HG03342 (cell line): ENCODE data around the gene RPL36.
"Not testable (repeated sequence)": the region's sequence is repeated elsewhere in the genome, so short reads cannot be mapped to it uniquely, and the experiment has no call there.

ENCODE experiments used
- ATAC-seq: cut with Tn5 transposase; IDR thresholded peaks from one replicate; pipeline ENCODE4 v1.9.1; 2021; ENCODE audit warnings: mild to moderate bottlenecking, moderate library complexity; ENCODE audit not compliant: unreplicated experiment

The RPL36 gene

DNA sequence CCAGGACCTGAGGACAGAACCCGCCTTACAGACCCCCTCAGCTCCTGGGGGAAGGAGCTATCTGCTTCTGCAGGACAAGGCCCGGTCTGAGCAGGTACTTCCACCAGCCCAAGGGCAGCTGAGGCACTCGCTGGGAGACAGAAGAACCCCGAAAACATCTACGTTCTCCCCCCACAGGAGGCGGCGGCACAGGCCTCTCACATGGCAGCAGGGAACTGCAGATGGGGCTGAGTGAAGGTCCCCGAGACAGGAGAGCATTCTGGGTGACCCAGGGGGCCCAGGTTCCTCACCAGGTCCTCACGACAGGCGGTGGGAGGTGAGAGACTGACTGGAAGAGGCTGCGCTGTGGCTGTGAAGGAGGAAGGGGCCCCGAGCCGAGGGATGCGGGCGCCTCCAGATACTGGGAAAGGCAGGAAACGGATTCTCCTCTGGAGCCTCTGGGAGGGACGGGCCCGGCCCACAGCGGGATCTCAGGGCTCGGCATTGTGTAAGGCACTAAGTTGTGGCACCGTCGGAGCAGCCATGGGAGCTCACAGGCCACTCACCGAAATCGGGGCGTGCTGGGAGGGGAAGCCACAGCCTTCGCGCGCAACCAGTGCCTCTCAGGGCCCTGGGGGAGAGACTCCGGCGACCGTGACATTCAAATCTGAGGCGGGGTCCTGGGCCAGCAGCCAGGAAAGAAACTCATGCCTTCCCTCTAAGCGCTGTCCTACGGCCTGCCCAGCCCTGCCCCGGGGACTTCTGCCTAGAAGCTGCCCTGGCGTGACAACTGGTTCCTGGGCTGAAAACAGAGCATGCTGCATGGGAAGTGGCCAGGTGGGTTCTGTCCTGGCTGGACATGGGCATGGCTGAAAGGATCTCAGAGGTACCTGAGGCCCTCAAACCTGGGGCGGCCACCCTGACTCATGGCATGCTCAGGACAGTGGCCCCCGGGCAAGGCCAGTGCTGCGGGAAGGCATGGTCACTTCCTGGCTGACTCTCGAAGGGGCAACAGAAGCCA, 14.0 kb downstream of the RPL36 start:
- ATAC-seq = no peak

DNA sequence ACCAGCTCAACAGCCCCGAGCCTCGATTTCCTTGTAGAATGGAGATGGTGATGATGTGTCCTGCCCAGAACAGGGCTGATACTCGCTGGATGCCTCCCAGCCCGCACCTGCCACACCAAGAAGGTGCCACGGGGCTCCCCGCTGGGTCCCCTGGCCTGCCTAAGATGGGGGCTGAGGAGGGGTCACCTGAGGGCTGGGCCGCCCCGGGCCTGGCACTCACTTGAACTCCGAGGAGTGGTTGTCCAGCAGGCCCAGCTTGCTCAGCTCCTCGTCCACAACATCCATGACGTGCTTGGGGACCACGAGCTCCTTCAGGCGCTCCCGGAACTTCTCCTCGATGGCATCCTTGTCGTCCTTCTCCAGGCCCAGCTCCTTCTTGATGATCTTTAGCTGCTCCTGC, 15.5 kb downstream of the RPL36 start:
- no peak for ATAC-seq

DNA sequence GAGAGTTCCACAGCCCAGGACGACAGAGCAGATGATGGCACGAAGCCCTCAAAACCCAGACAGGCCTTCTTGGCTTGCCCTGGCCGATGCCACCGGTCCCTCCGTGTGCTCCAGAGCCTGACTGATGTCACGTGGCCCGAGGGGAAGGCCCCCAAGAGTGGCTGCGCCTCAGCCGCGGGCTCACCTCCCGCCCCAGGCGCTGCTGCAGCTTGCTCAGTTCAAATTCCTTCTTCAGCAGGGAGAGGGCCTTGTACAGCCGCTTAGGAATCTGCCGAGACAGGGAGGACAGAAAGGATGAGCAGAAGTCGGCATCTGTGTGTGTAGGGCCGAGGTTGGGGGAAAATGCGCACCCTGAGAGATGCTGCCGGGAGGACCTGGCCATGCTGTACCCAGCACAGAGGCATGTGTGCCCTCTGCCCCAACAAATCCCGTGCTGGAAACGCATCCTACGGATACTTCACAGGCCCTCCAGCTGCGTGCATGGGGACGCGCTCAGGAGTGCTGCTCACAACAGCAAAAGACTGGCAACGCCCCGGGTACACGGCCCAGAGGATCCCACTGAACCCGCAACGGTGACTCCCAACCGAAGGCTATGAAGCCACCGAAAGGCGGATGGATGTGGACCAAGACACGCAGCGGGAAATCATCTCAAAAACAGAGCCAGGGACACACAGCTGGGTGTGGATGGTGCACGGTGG, 16.9 kb downstream of the RPL36 start:
- no peak for ATAC-seq

DNA sequence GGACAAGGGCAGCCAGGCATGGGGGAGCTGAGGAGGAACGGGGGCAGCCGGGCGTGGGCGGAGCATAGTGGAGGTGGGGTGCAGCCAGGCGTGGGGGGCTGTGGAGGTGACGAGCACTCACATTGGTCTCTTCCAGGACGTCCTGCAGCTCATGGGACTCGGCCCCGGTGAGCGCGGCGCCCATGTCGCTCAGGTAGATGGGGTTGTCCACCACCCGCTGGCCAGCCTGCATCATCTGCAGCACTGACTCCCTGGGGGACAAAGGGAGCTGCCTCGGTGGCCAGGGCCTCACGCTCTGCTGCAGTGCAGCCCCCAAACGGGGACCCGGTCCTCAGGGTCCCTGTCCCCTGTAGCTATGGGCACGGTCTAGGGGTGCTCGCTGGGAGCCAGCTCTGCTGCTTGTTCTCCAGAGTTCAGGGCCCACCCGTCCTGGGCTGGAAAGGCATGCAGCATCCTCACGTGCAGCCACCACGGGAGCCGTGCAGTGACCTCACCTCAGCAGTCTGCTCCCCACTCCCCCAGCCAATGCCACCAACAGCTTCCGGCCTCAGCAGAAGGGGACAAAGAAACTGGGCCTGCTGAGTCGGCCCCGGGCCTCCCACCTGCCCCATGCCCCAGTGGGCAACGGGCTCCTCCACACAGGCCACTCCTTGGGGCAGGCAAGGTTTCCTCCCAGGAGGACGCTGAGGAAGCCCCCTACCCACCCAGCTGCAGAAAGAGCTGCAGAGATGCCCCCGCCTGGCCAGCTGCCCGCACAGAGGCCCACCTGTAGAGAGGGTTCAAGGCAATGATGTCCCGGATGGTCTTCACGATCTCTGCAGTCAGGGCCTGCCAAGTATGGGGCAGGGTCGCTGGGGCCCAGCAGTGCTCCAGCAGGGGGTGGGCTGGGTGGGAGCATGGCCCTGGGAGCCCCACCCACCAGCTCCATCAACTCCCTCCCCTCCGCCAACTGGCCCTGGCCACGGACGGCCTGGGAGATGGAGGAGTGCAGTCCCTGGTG, 17.8 kb downstream of the RPL36 start:
- ATAC-seq = no peak

DNA sequence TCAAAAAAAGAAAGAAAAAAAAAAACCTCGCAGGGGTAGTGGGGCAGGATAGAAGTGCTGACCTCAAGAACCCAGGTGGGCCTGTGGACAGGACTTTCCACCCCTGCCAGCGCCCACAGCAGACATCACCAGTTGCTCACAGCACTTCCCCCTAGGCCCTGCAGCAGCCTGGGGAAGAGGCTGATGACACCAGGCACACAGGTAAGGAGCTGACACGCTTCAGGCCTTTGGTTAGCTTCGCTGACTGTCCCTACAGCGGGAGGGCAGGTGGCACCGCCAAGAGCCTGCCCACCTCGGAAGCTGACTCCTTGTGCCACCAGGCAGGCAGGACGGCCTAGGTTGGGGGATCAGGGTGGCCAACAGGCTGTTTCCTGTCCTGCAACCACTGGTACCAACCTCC, 20.9 kb downstream of the RPL36 start:
- ATAC-seq = no peak

DNA sequence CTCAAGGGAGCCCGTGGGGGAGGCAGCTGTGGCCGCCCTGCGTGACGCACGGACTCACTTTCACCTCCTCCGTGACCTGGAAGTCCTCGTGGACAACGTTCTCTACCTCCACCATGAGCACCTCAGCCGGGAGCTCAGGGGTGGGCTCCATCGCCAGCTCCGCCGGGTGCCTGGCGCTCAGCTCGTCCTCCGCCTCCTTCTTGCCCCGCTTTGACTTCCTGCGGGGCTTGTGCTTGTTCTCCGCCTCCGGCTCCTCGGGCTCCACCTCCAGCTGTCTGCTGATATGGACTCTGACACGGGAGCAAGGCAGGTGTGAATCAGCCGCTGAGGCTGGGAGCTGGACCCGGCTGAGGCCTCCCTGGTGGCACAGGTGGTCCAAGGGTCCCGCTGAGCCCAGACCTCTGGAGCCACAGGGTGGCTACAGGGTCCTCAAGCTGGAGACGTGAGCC, 21.6 kb downstream of the RPL36 start:
- no peak for ATAC-seq

DNA sequence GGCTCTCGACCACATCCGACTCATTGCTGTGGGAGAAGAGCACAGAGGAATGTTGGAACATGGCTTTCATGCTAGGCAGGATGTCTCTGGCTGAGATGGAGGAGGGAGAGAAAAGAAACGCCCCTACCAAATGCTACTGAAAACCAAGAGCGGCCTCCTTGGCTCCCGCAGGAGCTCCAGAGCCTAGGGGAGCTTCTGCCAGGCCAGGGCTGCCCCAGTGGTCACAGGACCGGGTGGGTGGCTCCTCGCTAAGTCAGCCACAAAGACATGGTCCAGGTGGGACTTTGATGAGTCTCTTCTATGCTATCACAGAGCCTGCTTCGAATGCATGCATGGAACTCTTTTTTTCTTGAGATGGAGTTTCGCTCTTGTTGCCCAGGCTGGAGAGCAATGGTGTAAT, 23.1 kb downstream of the RPL36 start:
- no peak for ATAC-seq

DNA sequence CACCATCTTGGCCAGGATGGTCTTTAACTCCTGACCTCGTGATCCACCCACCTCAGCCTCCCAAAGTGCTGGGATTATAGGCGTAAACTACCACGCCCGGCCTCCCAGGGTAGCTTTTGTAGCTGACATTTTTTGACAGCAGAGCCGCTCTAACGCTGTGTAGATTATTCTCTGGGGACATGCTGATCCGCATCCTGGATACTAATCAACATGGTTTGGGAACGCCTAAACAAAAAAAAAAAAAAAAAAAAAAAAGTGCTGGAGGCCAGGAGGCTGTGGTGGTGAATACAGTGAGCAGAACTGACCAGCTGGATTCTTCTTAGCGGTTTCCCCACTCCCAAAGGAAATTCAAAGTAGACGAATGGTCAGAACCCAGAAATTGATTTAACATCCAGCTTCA, 24.7 kb downstream of the RPL36 start:
- no peak for ATAC-seq

DNA sequence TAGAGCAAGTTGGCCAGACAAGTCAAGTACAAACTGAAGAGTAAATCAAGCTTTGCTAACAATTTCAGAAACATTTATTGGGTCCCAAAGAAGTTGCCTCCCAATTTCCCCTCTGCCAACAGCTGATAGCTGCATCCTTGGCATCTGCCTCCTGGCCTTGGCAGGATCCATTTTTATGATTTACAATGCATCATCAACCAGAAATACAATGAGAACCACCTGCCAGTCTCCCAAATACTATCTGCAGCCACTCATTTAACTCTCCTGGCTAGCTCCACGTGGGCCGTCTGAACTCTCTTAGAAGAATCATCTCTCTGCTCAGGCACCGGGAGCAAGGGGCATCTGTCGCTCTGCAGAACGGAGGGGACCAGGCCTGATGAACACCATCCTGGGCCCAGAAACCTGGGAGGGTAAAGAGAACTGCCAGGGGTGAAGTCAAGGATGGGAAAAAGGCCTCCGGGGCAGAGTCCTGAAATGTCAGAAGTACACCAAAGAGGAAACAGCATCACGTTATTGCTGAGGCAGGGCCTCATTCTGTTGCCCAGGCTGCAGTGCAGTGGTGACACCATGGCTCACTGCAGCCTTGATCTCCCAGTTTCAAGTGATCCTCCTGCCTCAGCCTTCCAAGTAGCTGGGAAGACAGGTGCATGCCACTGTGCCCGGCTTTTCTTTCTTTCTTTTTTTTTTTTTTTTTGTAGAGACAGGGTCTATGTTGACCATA, 27.3 kb downstream of the RPL36 start:
- ATAC-seq = no peak

DNA sequence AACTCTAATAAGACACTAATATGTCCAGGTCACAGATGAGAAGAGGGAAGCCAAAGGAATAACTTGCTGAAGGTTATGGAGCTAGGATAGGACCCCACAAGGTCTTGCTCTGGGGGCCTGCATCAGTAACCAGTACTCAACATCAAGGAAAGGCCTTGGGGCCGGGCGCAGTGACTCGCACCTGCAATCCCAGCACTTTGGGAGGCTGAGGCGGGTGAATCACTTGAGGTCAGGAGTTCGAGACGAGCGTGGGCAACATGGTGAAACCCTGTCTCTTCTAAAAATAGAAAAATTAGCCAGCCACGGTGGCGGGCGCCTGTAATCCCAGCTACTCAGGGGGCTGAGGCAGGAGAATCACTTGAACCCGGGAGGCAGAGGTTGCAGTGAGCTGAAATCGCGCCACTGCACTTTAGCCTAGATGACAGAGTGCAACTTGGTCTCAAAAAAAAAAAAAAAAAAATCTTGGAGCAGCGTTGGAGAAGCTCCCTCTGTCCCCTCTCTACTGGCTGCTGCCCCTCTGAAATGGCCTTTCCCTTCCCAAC, 28.0 kb downstream of the RPL36 start:
- no peak for ATAC-seq

DNA sequence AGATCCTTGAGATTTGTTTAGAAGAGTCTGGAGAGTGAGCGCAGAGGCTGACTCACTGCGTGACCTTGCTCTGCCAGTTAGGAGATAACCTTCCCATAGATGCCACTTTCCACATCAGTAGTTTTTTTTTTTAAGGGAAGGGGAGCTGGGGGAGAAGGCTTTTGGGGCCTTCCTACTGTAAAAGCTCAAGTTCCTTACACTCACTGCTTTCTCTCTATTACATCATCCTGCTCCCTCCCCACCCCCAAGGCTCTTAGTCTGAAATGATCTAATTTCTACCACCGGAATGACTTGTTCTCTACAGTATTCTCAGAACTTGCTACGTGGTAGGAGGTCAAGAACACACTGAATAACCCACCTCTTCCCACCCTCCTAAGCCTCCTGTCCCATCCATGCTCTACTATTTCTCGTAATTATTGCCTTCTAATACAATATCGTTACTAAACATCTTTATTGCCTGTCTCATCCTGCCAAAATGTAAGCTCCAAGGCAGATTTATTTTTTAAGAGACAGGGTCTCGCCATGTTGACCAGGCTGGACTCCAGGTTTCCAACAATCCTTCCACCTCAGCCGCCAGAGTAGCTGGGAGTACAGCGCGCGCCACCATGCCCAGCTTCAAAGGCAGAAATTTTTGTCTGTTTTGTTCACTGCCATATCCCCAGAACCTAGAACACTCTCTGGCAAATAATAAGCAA, 28.6 kb downstream of the RPL36 start:
- no peak for ATAC-seq

DNA sequence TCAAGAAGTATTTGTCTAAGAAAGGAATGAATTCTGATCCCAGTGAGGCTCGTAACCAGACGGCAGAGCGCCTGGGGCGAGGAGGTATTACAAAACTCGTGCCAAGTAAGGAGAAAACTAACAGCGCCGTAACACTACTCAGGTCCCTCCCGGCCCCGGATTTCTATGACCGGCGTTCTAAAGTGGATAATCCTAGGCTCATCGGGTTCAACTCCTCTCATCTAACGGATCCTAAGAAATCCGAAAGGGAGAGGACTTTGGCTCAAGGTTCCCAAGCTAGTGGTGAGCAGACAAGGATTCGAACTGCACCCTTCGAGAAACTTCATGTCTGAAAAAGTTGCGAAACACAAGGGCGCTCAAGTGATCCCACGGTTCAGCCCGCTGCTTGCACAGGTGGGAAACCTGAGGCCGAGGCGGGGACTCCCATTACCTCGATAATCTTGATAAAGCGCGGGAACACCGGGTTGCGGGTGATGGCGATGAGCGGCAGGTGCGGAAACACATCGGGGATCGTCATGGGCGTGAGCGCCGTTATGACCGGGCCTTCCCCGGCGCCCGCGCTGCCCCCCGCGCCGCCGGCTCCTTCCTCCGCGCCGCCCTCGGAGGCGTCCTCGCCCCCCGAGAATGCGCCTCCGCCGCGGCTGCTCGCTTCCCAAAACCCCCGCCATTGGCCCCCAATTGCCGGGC, 29.3 kb downstream of the RPL36 start:
- peak; percentile 3 for ATAC-seq

DNA sequence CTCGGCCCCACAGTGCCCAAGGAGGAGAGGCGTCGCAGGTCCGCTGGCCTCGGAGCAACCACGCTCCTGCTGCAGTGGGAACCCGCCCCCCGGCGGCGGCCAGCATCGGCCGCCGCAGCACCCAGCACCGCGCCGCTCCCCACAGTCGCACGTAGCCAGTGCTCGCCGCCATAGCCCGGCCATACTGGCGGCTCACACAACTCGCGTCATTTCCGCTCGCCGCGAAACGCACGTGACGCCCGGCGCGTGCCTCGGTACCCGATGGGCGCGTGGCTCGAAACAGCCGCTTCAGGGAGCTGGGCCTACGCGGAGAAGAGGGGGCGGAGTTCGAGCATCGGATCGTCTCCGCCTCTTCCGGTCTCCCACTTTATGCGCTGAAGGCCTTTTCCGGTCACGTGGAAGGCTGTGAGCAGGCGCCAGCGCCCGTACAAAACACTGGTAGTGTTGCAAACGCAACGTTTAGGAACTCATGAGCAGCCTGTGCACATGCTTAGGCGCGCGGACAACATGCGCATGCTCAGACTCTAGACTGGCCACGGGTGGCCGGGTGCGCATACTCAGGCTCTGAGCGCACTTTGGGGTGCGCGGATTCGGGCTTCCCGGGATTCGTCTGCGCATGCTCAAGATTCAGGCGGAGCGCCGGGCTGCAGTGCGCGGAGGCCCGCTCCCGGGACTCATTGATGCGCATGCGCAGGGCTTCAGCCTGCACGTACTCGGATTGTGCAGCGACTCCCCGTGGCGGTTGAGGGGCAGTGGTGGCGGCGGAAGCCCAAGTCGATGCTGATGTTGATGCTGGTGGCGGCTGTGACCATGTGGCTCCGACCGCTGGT, 30.1 kb downstream of the RPL36 start, which contains the start of the genes CATSPERD and LONP1:
Gene CATSPERD (plus strand): TSS at position 677 of the 830 bp plus-strand sequence. CDS start 101 bp downstream, at position 778.
Gene LONP1 (minus strand): TSS at position 186 of the 830 bp plus-strand sequence. CDS start 14 bp downstream, at position 172.
- ATAC-seq = peak; percentile 84

DNA sequence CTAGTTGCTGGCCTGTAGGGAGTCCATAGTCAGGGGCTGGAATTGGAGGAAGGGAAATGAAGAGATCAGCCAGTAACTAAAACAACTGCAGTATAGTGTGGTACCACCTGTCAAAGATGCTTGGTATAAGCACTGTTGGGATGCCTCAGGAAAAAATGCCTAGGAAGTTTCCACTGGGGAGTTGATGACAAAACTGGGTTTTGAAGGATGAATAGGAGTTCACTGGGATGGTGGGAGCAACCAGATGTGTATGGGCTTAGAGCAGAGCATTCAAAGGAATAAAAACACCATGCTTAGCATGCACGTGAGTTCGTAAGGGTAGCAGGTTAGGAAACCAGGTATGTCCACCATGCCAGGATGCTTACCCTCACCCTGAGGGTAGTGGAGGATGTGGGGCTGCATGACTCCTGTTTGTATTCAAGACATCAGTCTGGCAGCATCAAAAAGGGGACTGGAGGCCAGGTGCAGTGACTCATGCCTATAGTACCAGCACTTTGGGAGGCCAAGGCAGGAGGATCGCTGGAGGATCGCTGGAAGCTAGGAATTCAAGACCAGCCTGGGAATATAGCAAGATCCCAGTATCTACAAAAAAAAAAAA, 37.5 kb downstream of the RPL36 start:
- no peak for ATAC-seq

DNA sequence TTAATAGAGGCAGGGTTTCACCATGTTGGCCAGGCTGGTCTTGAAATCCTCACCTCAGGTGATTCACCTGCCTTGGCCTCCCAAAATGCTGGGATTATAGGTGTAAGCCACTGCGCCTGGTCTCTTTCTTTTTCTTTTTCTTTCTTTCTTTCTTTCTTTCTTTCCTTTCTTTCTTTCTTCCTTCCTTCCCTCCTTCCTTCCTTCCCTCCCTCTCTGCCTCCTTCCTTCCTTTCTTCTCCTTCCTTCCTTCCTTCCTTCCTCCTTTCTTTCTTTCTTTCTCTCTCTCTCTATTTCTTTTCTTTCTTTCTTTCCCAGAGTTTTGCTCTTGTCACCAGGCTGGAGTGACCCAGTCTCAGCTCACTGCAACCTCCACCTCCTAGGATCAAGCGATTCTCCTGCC, 43.1 kb downstream of the RPL36 start:
- not testable (repeated sequence) for ATAC-seq

DNA sequence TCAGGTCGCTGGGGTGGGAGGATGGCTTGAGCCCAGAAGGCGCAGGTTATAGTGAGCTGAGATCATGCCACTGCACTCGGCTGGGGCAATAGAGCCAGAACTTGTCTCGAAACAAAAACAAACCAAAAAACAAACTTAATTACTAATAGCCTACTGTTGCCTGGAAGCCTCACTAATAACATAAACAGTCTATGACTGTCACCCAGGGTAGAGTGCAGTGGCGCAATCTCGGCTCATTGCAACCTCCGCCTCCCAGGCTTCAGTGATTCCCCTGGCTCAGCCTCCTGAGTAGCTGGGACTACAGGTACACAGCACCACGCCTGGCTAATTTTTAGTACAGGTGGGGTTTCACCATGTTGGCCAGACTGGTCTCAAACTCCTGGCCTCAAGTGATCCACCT, 48.3 kb downstream of the RPL36 start:
- no peak for ATAC-seq
